Measurements from ENCODE around the gene ZNF154. TPM values are rescaled to one million over a fixed set of nuclear protein-coding genes. Genes with fewer than 3 reads are reported as not detected.
A peak's percentile ranks its signal among the peaks of the same experiment; 100 is the strongest.

Gene ZNF154
- total and polyA plus RNA-seq, 2 donors (not counting 1 experiment from before 2014, with no cell fraction given), result 25.4 to 40.4 TPM

DNA sequence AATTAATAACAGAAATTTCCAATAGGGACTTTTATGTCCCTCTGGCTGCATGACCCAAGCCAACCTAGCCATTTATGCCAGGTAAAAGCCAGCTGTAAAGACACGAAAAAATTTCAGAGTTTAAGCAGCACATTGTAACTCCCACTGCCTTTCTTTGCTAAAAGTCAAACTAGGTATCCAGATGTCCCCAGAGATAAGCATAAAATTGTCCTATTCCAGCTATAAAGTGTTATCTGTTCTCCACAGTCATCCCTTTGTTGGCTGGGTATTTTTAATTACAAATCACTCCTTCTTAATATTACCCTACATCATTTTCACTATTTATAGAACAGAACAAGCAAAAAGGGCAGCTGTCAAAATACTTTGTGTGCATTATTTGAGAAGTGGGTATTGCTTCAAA is 3.2 kb upstream of the ZNF154 start:
- Histone ChIP-seq H3K4me3 (ENCODE audit: control extremely low read depth in 1 of 5, extremely low read depth in 1 of 5, insufficient read depth in 1 of 5, low read depth in 2 of 5, low read length in 4 of 5) (no peak overlapping the region), H3K36me3 (replicated peaks in 1 of 2; ENCODE audit: control extremely low read depth in 1 of 2, control insufficient read depth in 1 of 2, extremely low read depth in 1 of 2, insufficient read depth in 2 of 2, low read length in 1 of 2) (peaks cover 0 to 6% of the 10 kb centered on the region in 2 experiments), H3K4me2 (replicated peaks; ENCODE audit: low read depth, low read length, poor library complexity, severe bottlenecking) (no peak overlapping the region), H3K79me2 (ENCODE audit: control insufficient read depth, insufficient read depth, low read length) (peaks cover 17% of the 10 kb centered on the region), H3K27ac (ENCODE audit: low read length in 2 of 2) (no peak overlapping the region), H4K20me1 (ENCODE audit: control insufficient read depth, insufficient read depth, low read length, poor library complexity, severe bottlenecking) (no peaks in the 10 kb centered on the region), H3K9ac (ENCODE audit: low read length) (no peak overlapping the region), H2AFZ (ENCODE audit: insufficient read depth, low read depth, low read length, poor library complexity, severe bottlenecking) (no peak overlapping the region), H3K27me3 (replicated peaks in 1 of 4; ENCODE audit: control extremely low read depth in 1 of 4, control insufficient read depth in 3 of 4, insufficient read depth in 4 of 4, low read length in 3 of 4) (no peaks in the 10 kb centered on the region), H3K4me1 (ENCODE audit: control insufficient read depth in 2 of 2, insufficient read depth in 2 of 2, low read length in 2 of 2) (peaks cover 10 to 18% of the 10 kb centered on the region in 2 donors), H3K9me3 (ENCODE audit: control extremely low read depth in 1 of 3, control insufficient read depth in 2 of 3, insufficient read depth in 1 of 3, low read length in 2 of 3) (peaks cover 0 to 23% (median 0%) of the 10 kb centered on the region in 3 donors)
- ChIA-PET CTCF (no interaction called here), POLR2A (interaction anchor here (1.3 kb wide), 1 partner anchor 30 kb away, joined by 3 read pairs; the partner anchor contains the start of gene ZNF551)
- no peak overlapping the region for H3K27ac Mint-ChIP-seq
- TF ChIP-seq EZH2 (IDR thresholded peaks at IDR 0.05; ENCODE audit: borderline replicate concordance, insufficient read depth, low read depth, low read length, poor library complexity, severe bottlenecking), result no peak
- TF ChIP-seq, protein P1, sequence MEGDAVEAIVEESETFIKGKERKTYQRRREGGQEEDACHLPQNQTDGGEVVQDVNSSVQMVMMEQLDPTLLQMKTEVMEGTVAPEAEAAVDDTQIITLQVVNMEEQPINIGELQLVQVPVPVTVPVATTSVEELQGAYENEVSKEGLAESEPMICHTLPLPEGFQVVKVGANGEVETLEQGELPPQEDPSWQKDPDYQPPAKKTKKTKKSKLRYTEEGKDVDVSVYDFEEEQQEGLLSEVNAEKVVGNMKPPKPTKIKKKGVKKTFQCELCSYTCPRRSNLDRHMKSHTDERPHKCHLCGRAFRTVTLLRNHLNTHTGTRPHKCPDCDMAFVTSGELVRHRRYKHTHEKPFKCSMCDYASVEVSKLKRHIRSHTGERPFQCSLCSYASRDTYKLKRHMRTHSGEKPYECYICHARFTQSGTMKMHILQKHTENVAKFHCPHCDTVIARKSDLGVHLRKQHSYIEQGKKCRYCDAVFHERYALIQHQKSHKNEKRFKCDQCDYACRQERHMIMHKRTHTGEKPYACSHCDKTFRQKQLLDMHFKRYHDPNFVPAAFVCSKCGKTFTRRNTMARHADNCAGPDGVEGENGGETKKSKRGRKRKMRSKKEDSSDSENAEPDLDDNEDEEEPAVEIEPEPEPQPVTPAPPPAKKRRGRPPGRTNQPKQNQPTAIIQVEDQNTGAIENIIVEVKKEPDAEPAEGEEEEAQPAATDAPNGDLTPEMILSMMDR (IDR thresholded peaks at IDR 0.05), result no peak
- intact Hi-C loops (cut with micrococcal nuclease), result no loop called here
- WGBS (ENCODE audit: insufficient coverage), result 75% methylated on average over 1 of the region's 1 CpG
- no peak overlapping the region for H3K4me3 Mint-ChIP-seq
- H3K4me1 Mint-ChIP-seq, result peaks cover 20% of the 10 kb centered on the region
- ATAC-seq (ENCODE audit: low read depth) (no peak), DNase-seq (no peak)
- peaks cover 5% of the 10 kb centered on the region for H3K9me3 Mint-ChIP-seq (ENCODE audit: insufficient read depth)
- H3K27me3 Mint-ChIP-seq, result no peaks in the 10 kb centered on the region

DNA sequence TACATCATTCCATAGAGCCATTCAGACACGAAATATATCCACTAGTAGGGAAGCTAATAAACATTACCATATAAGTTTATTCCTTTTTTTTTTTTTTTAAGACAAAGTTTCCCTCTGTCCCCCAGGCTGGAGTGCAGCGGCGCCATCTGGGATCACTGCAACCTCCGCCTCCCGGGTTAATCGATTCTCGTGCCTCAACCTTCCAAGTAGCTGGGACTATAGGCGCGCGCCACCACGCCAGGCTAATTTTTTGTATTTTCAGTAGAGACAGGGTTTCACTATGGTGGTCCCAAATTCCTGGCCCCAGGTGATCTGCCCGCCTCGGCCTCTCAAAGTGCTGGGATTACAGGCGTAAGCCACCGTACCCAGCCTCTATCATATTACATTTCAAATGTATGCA is 612 bp upstream of the ZNF154 start:
- Mint-ChIP-seq H3K4me1 (peaks cover 39% of the 10 kb centered on the region), H3K27me3 (no peaks in the 10 kb centered on the region), H3K27ac (no peak overlapping the region), H3K4me3 (peak overlapping the region; percentile 91), H3K9me3 (ENCODE audit: insufficient read depth) (peaks cover 6% of the 10 kb centered on the region)
- H3K9ac ChIP-seq (ENCODE audit: low read length), result peak overlapping the region; percentile 99
- ATAC-seq (ENCODE audit: low read depth) (no peak), DNase-seq (no peak)
- H3K79me2 ChIP-seq (ENCODE audit: control insufficient read depth, insufficient read depth, low read length), result peaks cover 43% of the 10 kb centered on the region
- peak overlapping the region; percentile 83 for H3K4me2 ChIP-seq (replicated peaks; ENCODE audit: low read depth, low read length, poor library complexity, severe bottlenecking)
- ChIA-PET CTCF (interaction anchor here (0.8 kb wide), 1 partner anchor 17 kb away, joined by 3 read pairs; no protein-coding TSS in a partner anchor), POLR2A (interaction anchor here (0.6 to 1.6 kb wide), 8 partner anchors 14 to 558 kb away, joined by 3 to 8 read pairs (median 4); partner anchors contain the start of genes ZNF134, ZNF548, ZNF551 and ZNF671)
- H3K27ac ChIP-seq (ENCODE audit: low read length in 2 of 2), result peak overlapping the region in 1 of 2 donors; percentile 99
- H2AFZ ChIP-seq (ENCODE audit: insufficient read depth, low read depth, low read length, poor library complexity, severe bottlenecking), result peak overlapping the region; percentile 89
- peaks cover 23 to 35% of the 10 kb centered on the region in 2 donors for H3K4me1 ChIP-seq (ENCODE audit: control insufficient read depth in 2 of 2, insufficient read depth in 2 of 2, low read length in 2 of 2)
- no peaks in the 10 kb centered on the region for H3K27me3 ChIP-seq (replicated peaks in 1 of 4; ENCODE audit: control extremely low read depth in 1 of 4, control insufficient read depth in 3 of 4, insufficient read depth in 4 of 4, low read length in 3 of 4)
- H3K9me3 ChIP-seq (ENCODE audit: control extremely low read depth in 1 of 3, control insufficient read depth in 2 of 3, insufficient read depth in 1 of 3, low read length in 2 of 3), result peaks cover 0 to 27% (median 0%) of the 10 kb centered on the region in 3 donors
- H3K36me3 ChIP-seq (replicated peaks in 1 of 2; ENCODE audit: control extremely low read depth in 1 of 2, control insufficient read depth in 1 of 2, extremely low read depth in 1 of 2, insufficient read depth in 2 of 2, low read length in 1 of 2), result peaks cover 4 to 16% of the 10 kb centered on the region in 2 experiments
- peak overlapping the region; percentile 57 to 96 (median 81) for H3K4me3 ChIP-seq (ENCODE audit: control extremely low read depth in 1 of 5, extremely low read depth in 1 of 5, insufficient read depth in 1 of 5, low read depth in 2 of 5, low read length in 4 of 5)
- WGBS (ENCODE audit: insufficient coverage), result 93% methylated on average over 9 of the region's 15 CpGs
- H4K20me1 ChIP-seq (ENCODE audit: control insufficient read depth, insufficient read depth, low read length, poor library complexity, severe bottlenecking), result peaks cover 15% of the 10 kb centered on the region
- TF ChIP-seq, protein P1 (IDR thresholded peaks at IDR 0.05), result no peak
- no peak for TF ChIP-seq EZH2 (IDR thresholded peaks at IDR 0.05; ENCODE audit: borderline replicate concordance, insufficient read depth, low read depth, low read length, poor library complexity, severe bottlenecking)
- intact Hi-C loops (cut with micrococcal nuclease), result loop anchor here (1.0 kb wide), 2 partner anchors 18 to 28 kb away; partner anchors contain the start of genes ZNF551 and ZNF671

Measured in B cell (primary cell).